ENCODE results near the gene NEUROD2.

NEUROD2 gene

GRCh38 chr17:39599665-39600231, 8.0 kb downstream of the NEUROD2 start:
- TF ChIP-seq CTCF (IDR thresholded peaks at IDR 0.05; ENCODE audit: low read depth, low read length), result no peak
- H3K4me3 ChIP-seq (ENCODE audit: low read depth, low read length), result no peak overlapping the region
- in situ Hi-C loops (cut with HindIII; ENCODE audit: low sequenced_read_pairs), result no loop called here
- DNase-seq (ENCODE audit: low read depth, low spot score), result no peak

GRCh38 chr17:39599004-39599664, 8.6 kb downstream of the NEUROD2 start:
- no peak for DNase-seq (ENCODE audit: low read depth, low spot score)
- no peak for TF ChIP-seq CTCF (IDR thresholded peaks at IDR 0.05; ENCODE audit: low read depth, low read length)
- in situ Hi-C loops (cut with HindIII; ENCODE audit: low sequenced_read_pairs), result no loop called here
- no peak overlapping the region for H3K4me3 ChIP-seq (ENCODE audit: low read depth, low read length)

- H3K4me3 ChIP-seq (ENCODE audit: low read depth, low read length), result no peak overlapping the region
- in situ Hi-C loops (cut with HindIII; ENCODE audit: low sequenced_read_pairs), result no loop called here
- no peak for DNase-seq (ENCODE audit: low read depth, low spot score)
- TF ChIP-seq CTCF (IDR thresholded peaks at IDR 0.05; ENCODE audit: low read depth, low read length), result no peak
These were observed 9.1 kb downstream of the NEUROD2 start for GRCh38 chr17:39598630-39599003.

DNA sequence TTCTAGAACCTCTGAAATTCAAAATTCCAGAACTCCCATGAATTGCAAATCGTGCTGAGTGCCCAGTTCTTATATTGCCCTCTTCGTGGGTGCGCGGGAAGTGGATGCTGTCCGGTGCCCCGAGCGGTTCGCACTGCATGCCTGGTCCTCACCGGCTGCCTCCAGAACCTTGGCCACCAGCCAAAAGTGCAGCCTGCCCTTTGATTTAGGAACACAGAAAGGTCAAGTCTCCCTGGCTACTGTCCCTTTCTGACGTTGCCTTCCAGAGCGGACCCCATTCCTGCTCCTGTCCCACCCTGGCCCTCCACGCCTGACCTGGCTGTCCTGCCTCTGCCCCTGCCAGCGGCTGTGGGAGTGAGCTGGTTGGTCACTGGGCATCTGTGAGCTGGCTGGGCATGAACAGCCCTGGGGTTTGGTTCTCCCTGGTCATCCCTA, 9.7 kb downstream of the NEUROD2 start:
- H3K4me3 ChIP-seq (ENCODE audit: low read depth, low read length), result no peak overlapping the region
- DNase-seq (ENCODE audit: low read depth, low spot score), result no peak
- TF ChIP-seq CTCF (IDR thresholded peaks at IDR 0.05; ENCODE audit: low read depth, low read length), result no peak
- in situ Hi-C loops (cut with HindIII; ENCODE audit: low sequenced_read_pairs), result no loop called here

DNA sequence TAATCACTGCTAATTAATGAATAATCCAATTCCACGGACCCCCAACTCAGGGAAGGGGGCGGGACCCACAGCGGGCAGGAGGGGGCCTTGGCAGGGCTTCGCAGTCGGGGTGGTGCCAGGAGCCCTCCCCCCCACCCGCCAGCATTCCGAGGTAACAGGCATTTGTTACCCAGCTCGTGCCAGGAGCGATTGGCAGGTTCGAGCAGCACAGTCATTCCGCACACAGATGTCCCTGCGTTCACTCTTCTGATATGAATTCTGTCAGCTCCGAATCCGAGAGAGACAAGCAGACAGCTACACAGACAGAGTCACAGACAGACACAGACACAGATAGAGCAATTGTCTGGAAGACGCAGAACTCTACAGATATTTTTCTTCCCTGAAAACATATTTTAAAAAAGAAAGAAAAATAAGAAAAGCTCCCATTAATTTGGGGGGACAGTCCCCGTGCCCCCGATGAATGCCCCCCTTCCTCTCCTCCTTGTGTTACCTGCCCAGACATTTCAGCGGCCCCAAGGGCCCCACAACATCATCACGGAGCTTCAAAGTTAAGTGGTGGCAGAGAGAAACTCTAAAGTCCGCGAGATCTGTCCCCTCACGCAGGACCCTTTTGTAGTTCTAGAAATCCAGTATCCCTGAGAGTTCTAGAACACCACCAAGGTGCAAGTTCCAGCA, 10.2 kb downstream of the NEUROD2 start:
- in situ Hi-C loops (cut with HindIII; ENCODE audit: low sequenced_read_pairs), result no loop called here
- TF ChIP-seq CTCF (IDR thresholded peaks at IDR 0.05; ENCODE audit: low read depth, low read length), result no peak
- DNase-seq (ENCODE audit: low read depth, low spot score), result no peak
- no peak overlapping the region for H3K4me3 ChIP-seq (ENCODE audit: low read depth, low read length)

- DNase-seq (ENCODE audit: low read depth, low spot score), result no peak
- in situ Hi-C loops (cut with HindIII; ENCODE audit: low sequenced_read_pairs), result no loop called here
- no peak for TF ChIP-seq CTCF (IDR thresholded peaks at IDR 0.05; ENCODE audit: low read depth, low read length)
- no peak overlapping the region for H3K4me3 ChIP-seq (ENCODE audit: low read depth, low read length)
These were observed 11.0 kb downstream of the NEUROD2 start for GRCh38 chr17:39596543-39597267.
